ENCODE measurements around the gene QRICH2.

- TF ChIP-seq, protein P1, sequence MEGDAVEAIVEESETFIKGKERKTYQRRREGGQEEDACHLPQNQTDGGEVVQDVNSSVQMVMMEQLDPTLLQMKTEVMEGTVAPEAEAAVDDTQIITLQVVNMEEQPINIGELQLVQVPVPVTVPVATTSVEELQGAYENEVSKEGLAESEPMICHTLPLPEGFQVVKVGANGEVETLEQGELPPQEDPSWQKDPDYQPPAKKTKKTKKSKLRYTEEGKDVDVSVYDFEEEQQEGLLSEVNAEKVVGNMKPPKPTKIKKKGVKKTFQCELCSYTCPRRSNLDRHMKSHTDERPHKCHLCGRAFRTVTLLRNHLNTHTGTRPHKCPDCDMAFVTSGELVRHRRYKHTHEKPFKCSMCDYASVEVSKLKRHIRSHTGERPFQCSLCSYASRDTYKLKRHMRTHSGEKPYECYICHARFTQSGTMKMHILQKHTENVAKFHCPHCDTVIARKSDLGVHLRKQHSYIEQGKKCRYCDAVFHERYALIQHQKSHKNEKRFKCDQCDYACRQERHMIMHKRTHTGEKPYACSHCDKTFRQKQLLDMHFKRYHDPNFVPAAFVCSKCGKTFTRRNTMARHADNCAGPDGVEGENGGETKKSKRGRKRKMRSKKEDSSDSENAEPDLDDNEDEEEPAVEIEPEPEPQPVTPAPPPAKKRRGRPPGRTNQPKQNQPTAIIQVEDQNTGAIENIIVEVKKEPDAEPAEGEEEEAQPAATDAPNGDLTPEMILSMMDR (IDR thresholded peaks at IDR 0.05) = no peak
- TF ChIP-seq POLR2A (IDR thresholded peaks at IDR 0.05) = no peak
- no peak for TF ChIP-seq POLR2AphosphoS5 (IDR thresholded peaks at IDR 0.05)
These were observed 3.6 kb downstream of the QRICH2 start for GRCh38 chr17:76304226-76305134.
